HG03139 (cell line): ENCODE data around the gene FOXJ3.

Source experiments
- ATAC-seq: cut with Tn5 transposase; IDR thresholded peaks from one replicate; pipeline ENCODE4 v1.9.1; 2021; ENCODE audit not compliant: unreplicated experiment

Gene FOXJ3

DNA sequence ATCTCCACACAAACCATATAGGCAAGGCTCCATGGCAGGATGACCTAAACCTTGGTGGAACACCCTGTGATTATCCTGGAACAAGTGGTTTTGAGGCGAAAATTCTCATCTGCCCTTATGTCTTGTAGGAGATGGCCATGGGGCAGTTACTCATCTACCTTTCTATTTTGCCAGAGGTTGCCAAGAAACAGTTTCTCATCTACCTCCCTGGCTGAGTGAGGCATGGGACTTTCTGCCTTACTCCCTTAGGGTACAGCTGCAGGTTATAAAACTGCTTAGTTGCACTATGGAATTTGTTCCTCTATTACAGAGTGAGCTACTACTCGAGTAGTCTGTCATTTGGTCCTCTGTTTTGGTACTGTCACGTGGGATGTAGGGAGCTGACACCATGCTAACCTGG, 139.2 kb downstream of the FOXJ3 start:
- ATAC-seq: no peak

DNA sequence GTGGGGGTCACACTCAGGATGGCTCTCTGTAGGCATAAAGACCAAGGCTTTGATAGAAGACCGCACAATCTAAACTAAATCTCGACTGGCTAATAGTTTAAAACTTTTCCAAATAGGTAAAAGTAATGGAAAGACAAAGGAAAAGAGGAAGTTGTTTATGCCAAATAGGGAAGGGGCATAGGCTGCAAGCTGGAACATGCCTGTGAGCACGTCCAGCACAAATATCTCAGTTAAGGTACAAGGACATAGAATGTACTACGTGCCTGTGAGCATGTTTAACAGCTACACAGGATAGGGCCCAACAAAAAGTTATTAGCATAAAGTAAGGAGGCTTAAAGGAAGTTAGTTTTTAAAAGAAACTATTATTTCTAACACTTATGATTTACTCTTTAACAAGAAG, 142.9 kb downstream of the FOXJ3 start:
- no peak for ATAC-seq

DNA sequence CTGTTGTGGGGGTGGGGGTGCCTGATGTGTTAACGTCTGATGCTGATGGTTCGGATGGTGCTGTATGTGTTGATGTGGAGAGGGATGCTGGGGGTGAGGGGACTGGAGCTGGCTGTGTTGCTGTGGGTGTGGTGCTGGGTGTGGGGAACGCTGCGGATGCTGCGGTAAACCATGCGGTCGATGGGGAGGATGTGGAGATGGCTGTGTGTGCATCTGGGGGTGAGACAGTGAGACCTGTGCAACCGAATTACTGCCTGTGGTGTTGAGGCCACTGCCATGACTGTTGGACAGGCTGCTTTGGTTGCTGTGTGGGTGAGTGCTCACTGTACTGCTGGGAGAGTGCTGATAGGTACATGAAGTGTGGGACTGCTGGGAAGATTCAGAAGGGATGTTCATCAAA, 143.7 kb downstream of the FOXJ3 start:
- ATAC-seq: no peak

DNA sequence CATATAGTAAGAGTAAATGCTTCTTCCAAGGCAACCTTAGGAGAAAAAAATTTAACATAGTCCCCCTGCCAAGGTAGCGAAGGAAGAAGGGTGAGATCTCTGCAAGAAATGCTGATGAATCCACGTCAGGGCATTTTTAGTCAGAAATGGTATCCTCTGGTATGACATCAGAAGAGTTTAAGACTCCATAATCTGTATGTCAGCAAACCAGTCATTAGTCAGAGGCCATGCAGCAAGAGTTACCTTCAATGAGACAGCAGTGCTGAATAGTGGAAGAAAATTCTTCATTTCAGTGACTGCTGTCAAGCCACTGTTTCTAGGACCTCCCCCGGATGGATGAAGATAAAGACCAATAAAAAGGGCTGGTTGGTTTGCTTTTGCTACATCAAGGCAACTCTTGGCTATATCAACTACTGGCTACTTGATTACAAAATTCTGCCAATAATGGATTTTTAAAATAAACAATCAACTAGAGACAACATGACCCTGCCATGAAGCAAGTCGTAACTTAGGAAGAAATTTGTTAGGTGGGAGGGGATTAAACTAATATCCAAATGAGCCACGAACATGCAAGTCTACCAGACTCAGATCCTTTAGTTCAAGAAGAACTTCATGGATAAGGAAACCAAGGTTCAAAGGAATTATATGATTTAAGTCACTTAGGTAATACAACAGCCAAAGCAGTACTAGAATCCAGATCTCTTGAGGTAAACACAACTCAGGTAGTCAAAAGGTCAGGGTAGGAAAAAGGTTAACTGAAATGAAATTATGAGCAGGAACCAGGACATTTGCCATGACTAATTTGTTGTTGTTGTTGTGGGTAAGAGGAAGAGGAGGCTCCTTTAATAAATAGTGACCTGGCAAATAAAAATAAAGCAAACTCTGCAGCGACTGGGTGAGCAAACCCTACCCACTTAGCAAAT, 144.8 kb downstream of the FOXJ3 start:
- no peak for ATAC-seq

DNA sequence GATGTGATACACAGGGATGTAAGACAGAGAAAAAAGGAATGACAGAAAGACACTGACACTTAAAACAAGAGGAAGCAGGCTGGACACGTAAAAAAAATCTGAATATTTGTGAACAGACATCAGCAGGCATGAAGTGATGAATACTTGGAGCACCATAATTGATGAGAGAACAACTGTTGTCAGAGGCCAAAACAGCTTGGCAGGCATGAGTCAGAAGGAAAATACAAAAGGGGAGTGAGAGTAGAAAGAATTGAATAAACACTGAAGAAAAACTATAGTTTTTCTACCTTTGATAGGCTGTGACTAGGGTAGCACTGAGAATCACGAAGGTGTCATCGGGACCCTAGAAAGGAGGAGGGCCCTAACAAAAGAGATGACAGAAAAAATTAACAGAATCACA, 148.9 kb downstream of the FOXJ3 start:
- ATAC-seq: no peak

DNA sequence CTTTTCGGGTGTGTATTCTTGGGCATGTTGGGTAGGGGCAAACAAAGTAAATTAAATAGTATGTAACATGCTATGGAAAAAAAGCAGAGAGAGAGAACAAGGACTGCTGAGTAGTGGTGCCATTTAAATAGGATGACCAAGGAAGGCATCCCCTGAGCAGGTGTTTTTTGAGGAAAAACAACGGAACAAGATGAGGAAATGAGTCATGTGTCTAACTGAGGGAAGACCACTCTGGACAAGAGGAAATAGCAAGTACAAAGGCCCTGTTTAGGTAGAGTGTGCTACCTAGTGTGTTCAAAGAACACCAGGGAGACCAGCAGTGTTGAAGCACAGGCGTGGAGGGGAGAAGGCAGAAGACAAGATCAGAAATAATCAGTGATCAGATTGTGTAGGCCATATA, 150.4 kb downstream of the FOXJ3 start:
- no peak for ATAC-seq

DNA sequence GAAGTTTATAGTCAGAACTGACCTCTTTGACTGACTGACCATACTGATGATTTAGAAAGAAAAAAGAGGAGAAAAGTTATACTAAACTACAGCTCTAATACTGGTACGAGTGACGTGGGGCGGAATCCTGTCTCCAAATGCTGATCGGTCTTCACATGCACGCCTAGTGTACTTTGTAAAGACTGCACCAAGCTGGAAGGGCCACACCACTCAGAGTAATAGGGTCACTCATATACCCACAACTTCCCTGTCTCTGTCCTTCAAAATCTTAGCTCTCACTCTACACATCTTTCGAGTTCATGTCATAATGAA, 151.1 kb downstream of the FOXJ3 start:
- ATAC-seq: no peak

DNA sequence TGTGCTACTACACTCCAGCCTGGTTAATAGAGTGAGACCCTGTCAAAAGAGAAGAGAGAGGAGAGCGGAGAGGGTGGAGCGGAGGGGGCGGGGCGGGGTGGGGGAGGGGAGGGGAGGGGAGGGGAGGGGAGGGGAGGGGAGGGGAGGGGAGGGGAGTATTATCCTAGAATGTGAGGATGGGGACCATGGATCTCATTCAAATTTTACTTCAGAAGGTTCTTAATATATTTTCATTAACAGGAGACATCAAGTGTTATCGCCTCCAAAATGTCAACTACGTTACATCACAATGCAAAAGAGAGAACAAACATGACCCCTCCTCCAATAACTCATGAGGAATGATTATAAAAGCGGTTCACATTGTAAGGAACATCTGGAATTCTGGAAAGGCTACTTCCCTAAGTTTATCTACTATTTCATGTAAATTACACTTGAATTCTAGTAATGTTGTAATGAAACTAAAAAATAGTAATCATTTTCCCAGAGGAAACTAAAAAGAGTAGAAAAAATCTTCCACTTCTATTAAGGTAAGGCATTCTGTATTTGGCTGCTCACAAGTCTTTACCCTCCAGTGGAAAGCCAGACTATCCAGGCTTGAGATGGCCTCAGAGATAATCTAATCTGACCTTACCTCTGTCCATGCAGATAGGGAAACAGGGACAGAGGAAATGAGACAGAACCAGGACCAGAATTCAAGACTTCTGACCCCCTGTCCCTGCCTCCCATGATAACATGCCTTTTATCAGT, 151.7 kb downstream of the FOXJ3 start:
- no peak for ATAC-seq

DNA sequence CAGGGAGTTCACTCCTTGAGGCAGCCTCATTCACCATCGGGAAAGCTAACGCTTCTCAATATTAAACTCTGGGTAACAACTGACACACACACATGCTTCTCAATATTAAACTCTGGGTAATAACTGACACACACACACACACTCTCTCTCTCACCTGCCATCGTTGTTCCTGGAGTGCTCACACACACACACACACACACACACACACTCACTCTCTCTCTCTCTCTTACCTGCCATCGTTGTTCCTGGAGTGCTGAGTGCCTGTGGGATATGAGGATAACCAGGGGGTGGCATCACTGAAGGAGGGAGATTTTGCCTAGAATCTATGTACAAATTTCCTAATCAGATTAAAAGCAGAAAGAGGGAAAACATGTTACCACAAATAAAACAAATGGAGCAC, 153.3 kb downstream of the FOXJ3 start:
- ATAC-seq: no peak

DNA sequence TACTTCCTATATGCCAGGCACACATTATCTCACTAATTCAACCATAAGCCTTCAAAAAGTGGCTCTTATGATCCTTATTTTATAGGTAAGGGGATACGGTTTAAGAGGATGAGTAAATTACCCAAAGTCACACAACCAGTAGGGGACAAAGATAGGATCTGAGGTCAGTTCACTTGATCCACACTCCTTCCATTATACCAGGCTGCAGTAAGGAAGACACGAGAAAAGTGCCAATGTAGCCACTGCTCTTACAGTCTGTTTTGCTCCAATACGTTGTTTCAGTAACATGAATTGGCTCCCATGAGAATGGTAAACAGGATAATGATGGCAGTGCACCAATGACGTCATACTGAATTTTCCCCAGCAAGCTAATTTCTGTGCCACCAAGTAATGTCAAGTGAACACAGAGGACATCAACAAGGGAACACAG, 155.1 kb downstream of the FOXJ3 start:
- no peak for ATAC-seq

DNA sequence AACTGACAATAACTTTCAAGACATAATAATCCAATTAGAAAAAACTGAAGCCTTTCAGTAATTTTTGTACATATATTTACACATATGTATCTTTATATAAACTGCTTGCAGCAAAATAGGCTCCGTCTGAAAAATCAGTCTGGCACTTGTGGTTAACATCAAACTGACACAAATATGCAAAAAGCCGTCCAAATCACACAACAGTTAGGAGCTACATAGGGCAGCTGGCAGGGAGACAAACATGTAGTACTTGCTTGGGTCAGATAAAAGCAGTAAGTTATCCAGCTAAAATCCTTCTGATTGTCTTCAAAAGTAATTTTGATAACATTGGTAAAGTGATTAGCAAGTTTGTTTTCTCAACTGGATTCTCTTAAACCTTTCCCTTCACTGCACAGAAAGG, 155.8 kb downstream of the FOXJ3 start:
- ATAC-seq: no peak

DNA sequence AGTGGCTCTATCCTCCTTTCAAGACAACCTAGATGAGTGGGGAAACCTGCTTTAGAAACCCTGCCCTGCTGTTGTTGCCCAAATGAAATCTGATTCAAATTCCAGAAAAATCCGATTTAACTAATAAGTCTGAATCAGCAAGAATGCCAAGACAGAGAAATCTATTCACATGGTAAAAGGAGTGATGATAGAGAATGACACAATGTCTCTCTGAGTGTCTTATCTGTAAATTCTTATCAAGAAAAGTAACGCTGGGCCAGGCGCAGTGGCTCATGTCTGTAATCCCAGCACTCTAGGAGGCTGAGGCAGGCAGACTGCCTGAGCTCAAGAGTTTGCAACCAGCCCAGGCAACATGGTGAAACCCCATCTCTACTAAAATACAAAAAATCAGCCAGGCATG, 156.8 kb downstream of the FOXJ3 start:
- no peak for ATAC-seq

DNA sequence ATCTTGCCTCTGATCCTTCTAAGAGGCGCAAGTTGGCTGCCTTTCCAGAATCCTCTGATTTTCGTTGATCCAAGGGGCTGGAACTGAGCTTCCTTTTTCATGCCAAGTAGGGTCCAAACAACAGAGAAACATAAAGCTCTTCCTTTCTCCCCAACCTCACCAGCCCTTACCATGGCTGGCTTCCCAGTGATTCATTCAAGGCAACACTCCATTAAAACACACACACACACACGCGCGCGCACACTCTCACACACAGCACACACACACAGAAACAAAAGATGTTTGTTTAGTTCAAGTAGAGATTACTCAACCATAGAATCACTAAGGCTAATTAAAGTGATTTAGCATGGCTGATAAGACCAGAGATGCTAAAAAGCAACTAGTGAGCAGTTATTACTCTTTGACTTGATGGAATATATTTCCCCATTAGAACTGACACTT, 157.5 kb downstream of the FOXJ3 start:
- no peak for ATAC-seq

DNA sequence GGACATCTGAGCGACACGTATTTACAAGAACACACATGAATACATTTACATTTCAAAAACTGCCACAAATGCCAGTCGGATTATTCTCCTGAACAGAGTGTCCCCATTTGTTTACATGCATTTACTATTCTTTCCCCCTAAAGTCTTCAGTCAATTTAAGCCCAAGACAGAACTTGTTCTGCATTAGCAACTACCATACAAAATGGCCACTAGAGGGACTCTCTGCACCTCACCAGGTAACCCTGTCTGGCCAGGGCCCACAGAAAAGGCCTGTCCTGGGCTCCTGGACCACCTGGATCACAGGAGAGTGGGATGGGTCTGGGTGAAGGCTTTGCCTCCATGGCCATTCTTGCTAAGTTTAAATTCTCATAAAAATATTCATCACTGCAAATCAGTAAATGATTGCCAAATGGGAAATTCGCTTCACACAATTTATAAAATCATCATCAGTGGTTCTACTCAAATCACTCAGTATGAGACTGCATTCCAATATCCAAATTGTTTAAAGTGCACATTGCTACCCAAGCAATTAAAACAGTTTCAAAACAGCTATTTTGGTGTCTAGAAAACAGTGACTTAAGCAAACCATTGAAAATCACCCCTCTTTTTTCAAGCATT, 158.0 kb downstream of the FOXJ3 start:
- ATAC-seq: no peak

DNA sequence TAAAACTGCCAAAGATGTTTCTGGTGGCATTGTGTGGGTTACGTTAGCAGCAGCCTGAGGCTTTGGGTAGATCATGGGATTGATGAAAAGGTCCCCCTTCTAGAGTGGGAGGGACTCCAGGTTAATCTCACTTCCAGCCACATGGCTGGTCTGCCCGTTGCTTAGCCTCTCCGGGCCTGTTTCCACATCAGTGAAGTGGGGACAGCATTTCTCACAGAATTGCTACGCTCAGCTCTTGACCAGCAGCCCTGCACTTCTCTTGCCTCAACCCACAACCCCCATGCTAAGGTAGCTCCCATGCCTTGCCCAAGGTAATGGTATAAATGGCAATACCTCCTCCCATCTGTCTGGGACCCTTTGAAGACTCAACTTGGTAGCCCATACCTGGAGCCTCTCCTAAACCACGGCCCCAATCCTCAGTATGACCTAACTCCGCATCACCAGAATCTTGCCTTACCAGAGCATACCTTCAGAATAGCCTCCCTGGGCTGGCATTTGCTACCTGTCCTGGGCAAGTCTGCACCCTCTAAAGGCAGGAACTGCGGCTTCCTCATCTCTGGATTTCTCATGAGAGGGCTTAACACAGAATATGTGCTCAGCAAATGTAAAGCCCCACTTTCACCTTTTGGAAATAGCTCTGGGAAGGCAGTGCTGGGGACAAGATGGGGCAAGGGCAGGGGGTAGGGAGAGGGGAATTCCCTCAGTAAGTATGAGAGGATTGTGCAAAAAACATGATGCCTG, 159.6 kb downstream of the FOXJ3 start:
- no peak for ATAC-seq

DNA sequence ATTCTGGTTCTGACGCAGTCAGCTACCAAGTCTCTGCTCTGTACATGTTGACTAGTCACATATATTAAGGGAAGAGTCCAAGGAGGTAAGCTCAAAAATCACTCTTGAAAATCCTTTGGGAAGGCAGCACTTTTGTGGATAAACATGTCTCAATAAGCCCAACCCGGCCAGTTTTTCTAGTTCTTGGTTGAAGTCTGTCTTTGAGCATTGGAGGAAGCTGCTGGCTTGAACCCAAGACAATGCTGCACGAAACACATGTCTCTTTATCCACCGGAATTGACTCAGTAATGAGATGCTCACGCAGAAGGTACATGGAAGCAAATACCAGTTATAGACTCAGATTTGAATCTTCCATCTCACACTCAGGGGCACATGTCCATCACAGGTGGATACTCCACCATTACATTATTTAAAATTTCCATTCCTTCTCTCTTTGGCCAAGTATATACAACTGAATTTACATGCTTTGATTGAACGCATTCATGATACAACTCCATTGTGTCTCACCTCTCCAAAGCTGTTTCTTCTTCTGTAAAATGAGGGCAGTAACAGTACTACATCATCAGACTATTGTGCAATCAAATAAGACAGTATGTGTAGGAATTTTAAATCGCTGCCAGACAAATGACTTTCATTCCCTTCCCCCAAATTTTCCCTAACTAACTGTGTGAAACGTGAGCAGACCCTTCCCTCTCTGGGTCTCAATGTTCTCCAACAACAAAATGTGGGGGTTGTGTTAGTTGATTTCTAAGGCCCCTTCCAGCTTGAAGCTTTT, 160.9 kb downstream of the FOXJ3 start:
- ATAC-seq: no peak

DNA sequence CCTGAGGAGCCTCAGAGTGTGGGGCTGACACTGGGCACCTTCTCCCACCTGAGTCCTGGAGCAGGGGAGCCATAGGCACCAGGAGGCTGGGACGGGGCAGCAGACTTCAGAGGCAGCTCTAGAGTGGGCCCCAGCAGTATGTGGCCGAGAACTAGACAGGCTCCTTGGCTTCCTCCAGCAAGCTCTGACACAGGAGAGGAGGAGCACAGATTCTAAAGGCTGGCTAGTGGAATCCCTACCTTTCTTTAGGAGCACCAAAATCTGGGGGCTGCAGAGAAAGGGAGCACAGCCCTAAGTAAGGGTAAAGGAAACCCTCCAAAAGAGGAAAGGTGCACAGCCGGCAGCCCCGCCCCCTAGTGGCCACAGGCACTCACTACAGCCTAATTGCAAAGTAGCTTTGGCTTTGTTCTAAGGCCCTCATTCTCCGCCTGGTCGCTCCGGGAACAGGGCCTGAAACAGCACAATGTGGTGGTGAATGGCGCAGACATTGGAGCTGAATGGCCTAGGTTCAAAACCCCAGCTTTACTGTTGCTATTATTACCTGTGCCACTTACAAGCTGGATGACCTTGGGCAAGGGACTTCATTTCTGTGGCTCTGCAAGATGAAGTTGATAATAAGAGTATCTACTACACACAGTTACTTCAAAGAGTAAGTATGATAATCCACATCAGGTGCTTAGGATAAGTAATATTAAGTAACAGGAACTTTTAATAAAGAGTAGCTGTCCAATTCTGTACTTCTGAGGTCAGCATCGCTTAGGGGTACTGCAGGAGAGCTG, 161.7 kb downstream of the FOXJ3 start:
- no peak for ATAC-seq

DNA sequence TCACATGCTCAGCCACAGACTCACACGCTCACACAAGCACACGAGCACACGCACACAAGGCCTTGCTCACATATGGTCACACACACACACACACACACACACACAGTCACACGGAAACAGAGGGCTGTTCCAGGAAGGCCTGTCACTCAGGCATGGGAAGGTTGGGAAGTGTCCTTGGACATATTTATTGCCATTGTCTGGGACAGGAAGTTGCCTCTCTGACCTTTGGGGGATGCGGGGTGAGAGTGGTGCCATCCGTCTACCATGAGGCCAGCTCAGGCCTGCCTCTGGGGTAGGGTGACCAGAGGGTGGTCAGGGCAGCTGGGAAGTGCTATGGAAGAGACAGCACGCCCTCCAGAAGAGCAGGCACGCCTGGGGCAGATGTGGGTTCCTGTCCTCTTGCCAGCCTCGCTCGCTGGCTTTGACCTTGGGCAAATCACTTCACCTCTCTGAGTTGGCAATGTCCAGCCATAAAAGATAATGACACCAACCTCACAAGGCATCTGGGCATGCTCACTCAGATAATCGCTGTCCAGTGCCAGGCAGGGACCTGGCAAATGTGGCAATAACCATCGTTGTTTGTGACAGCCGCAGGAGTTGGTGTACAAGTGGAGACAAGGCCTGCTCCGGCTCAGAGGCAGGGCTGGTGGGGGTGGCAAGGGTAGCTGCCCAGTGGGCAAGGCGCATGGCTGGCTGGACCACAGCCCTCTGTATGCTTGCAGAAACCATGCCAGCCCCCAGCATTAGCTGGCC, 162.5 kb downstream of the FOXJ3 start:
- ATAC-seq: no peak

DNA sequence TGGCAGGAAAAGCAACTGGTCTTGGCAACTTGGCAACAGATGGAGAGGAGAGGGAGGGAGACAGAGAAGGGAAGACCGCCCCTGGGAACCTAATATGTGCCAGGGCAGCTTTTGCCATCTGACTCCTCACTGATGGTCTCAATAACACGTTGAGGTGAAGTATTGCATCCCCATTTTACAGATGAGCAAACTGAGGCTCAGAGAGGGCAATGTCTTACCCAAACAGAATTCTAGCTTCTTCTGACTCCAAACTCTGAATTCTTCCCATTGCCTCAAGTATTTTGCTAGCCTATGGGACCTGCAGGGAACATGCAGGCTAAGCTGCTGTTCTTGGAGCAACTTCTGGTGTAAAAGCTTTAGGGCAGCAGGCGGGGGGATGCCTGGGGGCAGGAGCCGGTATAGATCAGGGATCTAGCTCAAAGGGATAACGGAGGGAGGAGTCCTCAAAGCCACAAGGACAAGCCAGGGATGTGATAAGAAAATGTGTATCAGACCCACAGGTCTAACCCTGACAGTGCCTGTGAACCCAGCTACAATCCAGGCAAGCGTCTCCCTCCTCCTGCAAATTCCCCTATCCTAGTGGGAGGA, 163.3 kb downstream of the FOXJ3 start:
- no peak for ATAC-seq
